A549 (cell line): ENCODE data around the gene PARD6A.

Experiments
- MAZ ChIP-seq: fragments of 150-350 bp; IDR thresholded peaks from 2 replicates; pipeline ENCODE4 v1.6.1; 2014; ENCODE audit warnings: antibody characterized with exemption, low read depth, low read length, borderline replicate concordance
- PBX3 ChIP-seq: IDR thresholded peaks from 2 replicates; pipeline ENCODE4 v1.6.1; 2012
- POLR2A ChIP-seq: IDR thresholded peaks from 2 replicates; pipeline ENCODE4 v1.6.1; 2012; ENCODE audit warnings: mild to moderate bottlenecking, low read length
- POLR2AphosphoS2 ChIP-seq: conservative IDR thresholded peaks from 2 replicates; pipeline ENCODE4 v1.6.1; 2012; ENCODE audit warnings: low read length, improper control_type of control experiment, inconsistent platforms
- ZFP36 ChIP-seq: fragments of 450-650 bp; IDR thresholded peaks from 2 replicates; pipeline ENCODE4 v1.6.1; 2014; ENCODE audit warnings: borderline replicate concordance; ENCODE audit not compliant: partially characterized antibody
- TF ChIP-seq, protein P1 (sequence below): fragments of >200 bp; sonication (Bioruptor Twin); formaldehyde crosslinking; IDR thresholded peaks from 3 replicates; pipeline ENCODE4 v1.5.1; 2016

GRCh38 chr16:67657751-67658518 lies 2.8 kb upstream of the PARD6A start:
- TF ChIP-seq POLR2A: no peak
- TF ChIP-seq, protein P1, sequence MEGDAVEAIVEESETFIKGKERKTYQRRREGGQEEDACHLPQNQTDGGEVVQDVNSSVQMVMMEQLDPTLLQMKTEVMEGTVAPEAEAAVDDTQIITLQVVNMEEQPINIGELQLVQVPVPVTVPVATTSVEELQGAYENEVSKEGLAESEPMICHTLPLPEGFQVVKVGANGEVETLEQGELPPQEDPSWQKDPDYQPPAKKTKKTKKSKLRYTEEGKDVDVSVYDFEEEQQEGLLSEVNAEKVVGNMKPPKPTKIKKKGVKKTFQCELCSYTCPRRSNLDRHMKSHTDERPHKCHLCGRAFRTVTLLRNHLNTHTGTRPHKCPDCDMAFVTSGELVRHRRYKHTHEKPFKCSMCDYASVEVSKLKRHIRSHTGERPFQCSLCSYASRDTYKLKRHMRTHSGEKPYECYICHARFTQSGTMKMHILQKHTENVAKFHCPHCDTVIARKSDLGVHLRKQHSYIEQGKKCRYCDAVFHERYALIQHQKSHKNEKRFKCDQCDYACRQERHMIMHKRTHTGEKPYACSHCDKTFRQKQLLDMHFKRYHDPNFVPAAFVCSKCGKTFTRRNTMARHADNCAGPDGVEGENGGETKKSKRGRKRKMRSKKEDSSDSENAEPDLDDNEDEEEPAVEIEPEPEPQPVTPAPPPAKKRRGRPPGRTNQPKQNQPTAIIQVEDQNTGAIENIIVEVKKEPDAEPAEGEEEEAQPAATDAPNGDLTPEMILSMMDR: no peak
- no peak for TF ChIP-seq MAZ
- no peak for TF ChIP-seq ZFP36
- TF ChIP-seq POLR2AphosphoS2: no peak
- no peak for TF ChIP-seq PBX3
